Measurements from ENCODE around the gene TRIM14.

The TRIM14 gene

GRCh38 chr9:98146101-98146991 lies 27.3 kb upstream of the TRIM14 start:
- DNase-seq (ENCODE audit: low read depth) = peak; percentile 97
- TF ChIP-seq CTCF (IDR thresholded peaks at IDR 0.05; ENCODE audit: low read depth, low read length) (no peak), POLR2A (IDR thresholded peaks at IDR 0.05; ENCODE audit: extremely low read depth, insufficient read length) (no peak), MYC (IDR thresholded peaks at IDR 0.05; ENCODE audit: low read depth, low read length) (peak; percentile 46; the same call in 1 of the 2 replicates)
- TF ChIP-seq, protein P1, sequence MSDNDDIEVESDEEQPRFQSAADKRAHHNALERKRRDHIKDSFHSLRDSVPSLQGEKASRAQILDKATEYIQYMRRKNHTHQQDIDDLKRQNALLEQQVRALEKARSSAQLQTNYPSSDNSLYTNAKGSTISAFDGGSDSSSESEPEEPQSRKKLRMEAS (IDR thresholded peaks at IDR 0.05; ENCODE audit: low read depth, low read length) = peak; percentile 49
- no peak overlapping the region for H3K4me3 ChIP-seq (ENCODE audit: low read depth, low read length)

GRCh38 chr9:98144631-98145030 lies 25.6 kb upstream of the TRIM14 start:
- TF ChIP-seq, protein P1 (IDR thresholded peaks at IDR 0.05; ENCODE audit: low read depth, low read length) = no peak
- TF ChIP-seq MYC (IDR thresholded peaks at IDR 0.05; ENCODE audit: low read depth, low read length) (no peak), POLR2A (IDR thresholded peaks at IDR 0.05; ENCODE audit: extremely low read depth, insufficient read length) (no peak), CTCF (IDR thresholded peaks at IDR 0.05; ENCODE audit: low read depth, low read length) (no peak)
- no peak overlapping the region for H3K4me3 ChIP-seq (ENCODE audit: low read depth, low read length)
- DNase-seq (ENCODE audit: low read depth) = no peak

GRCh38 chr9:98144076-98144475 lies 25.1 kb upstream of the TRIM14 start:
- H3K4me3 ChIP-seq (ENCODE audit: low read depth, low read length) = no peak overlapping the region
- no peak for DNase-seq (ENCODE audit: low read depth)
- no peak for TF ChIP-seq CTCF (IDR thresholded peaks at IDR 0.05; ENCODE audit: low read depth, low read length)
- TF ChIP-seq, protein P1 (IDR thresholded peaks at IDR 0.05; ENCODE audit: low read depth, low read length) = no peak
- TF ChIP-seq POLR2A (IDR thresholded peaks at IDR 0.05; ENCODE audit: extremely low read depth, insufficient read length) = no peak
- TF ChIP-seq MYC (IDR thresholded peaks at IDR 0.05; ENCODE audit: low read depth, low read length) = no peak

GRCh38 chr9:98142925-98143481 lies 24.0 kb upstream of the TRIM14 start:
- no peak overlapping the region for H3K4me3 ChIP-seq (ENCODE audit: low read depth, low read length)
- no peak for TF ChIP-seq POLR2A (IDR thresholded peaks at IDR 0.05; ENCODE audit: extremely low read depth, insufficient read length)
- TF ChIP-seq MYC (IDR thresholded peaks at IDR 0.05; ENCODE audit: low read depth, low read length) = no peak
- TF ChIP-seq, protein P1 (IDR thresholded peaks at IDR 0.05; ENCODE audit: low read depth, low read length) = no peak
- no peak for DNase-seq (ENCODE audit: low read depth)

GRCh38 chr9:98142182-98142907 lies 23.3 kb upstream of the TRIM14 start:
- TF ChIP-seq CTCF (IDR thresholded peaks at IDR 0.05; ENCODE audit: low read depth, low read length) = no peak
- H3K4me3 ChIP-seq (ENCODE audit: low read depth, low read length) = no peak overlapping the region
- no peak for DNase-seq (ENCODE audit: low read depth)

DNA sequence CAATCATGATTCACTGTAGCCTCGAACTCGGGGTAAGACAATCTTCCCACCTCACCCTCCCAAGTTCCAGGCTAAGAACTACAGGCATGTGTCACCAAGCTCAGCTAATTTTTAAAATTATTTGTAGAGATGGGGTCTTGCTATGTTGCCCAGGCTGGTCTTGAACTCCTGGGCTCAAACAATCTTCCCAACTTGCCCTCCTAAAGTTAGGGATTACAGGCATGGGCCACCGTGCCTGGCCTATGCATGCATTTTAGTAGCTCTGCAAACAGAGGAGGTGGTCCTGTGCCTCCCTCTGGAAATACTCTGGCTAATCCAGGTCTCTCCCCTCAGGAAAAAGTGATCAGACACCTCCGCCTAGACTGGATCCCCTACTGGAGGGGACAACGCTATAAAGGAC lies 21.5 kb upstream of the TRIM14 start:
- TF ChIP-seq POLR2A (IDR thresholded peaks at IDR 0.05; ENCODE audit: extremely low read depth, insufficient read length) (no peak), CTCF (IDR thresholded peaks at IDR 0.05; ENCODE audit: low read depth, low read length) (no peak), MYC (IDR thresholded peaks at IDR 0.05; ENCODE audit: low read depth, low read length) (no peak)
- TF ChIP-seq, protein P1 (IDR thresholded peaks at IDR 0.05; ENCODE audit: low read depth, low read length) = no peak
- DNase-seq (ENCODE audit: low read depth) = no peak
- no peak overlapping the region for H3K4me3 ChIP-seq (ENCODE audit: low read depth, low read length)
